GM12864 (cell line): Measurements from ENCODE around the gene PZP.
"Not testable (repeated sequence)": the region's sequence is repeated elsewhere in the genome, so short reads cannot be mapped to it uniquely, and the experiment has no call there.

Experiments
- DNase-seq: peaks from one replicate; pipeline ENCODE4 v3.0.0-alpha.2; 2011; ENCODE audit warnings: low read depth
- H3K4me3 ChIP-seq: 2 replicates; pipeline ENCODE4 v1.5.1; 2011; ENCODE audit warnings: mild to moderate bottlenecking, low read depth, low read length, control low read depth
- CTCF ChIP-seq: IDR thresholded peaks from 2 replicates; pipeline ENCODE4 v1.5.1; 2011; ENCODE audit warnings: low read depth, mild to moderate bottlenecking, moderate library complexity, low read length, control low read depth, inconsistent platforms; ENCODE audit errors: missing control alignments

Gene PZP

GRCh38 chr12:9149372-9149771 is 58.8 kb downstream of the PZP start:
- no peak overlapping the region for H3K4me3 ChIP-seq
- no peak for DNase-seq
- peak; percentile 28 for TF ChIP-seq CTCF

GRCh38 chr12:9148926-9149325 is 59.3 kb downstream of the PZP start:
- TF ChIP-seq CTCF = no peak
- H3K4me3 ChIP-seq = no peak overlapping the region
- DNase-seq = no peak

- DNase-seq = no peak
- no peak for TF ChIP-seq CTCF
- H3K4me3 ChIP-seq = no peak overlapping the region
Observed at GRCh38 chr12:9147461-9147860, 60.7 kb downstream of the PZP start.

GRCh38 chr12:9144730-9145106 is 63.5 kb downstream of the PZP start:
- no peak for TF ChIP-seq CTCF

GRCh38 chr12:9143929-9144729 is 64.1 kb downstream of the PZP start:
- no peak overlapping the region for H3K4me3 ChIP-seq
- no peak for TF ChIP-seq CTCF
- no peak for DNase-seq

More at GRCh38 chr12:9144730-9145106, 63.5 kb downstream of the PZP start:
- no peak for DNase-seq
- H3K4me3 ChIP-seq = no peak overlapping the region

- TF ChIP-seq CTCF = no peak
- H3K4me3 ChIP-seq = no peak overlapping the region
- no peak for DNase-seq
Observed at GRCh38 chr12:9143137-9143536, 65.1 kb downstream of the PZP start.

GRCh38 chr12:9139588-9140290 is 68.5 kb downstream of the PZP start:
- DNase-seq = not testable (repeated sequence)

More at GRCh38 chr12:9139588-9140290, 68.5 kb downstream of the PZP start:
- not testable (repeated sequence) for H3K4me3 ChIP-seq
